ENCODE data around the gene FKTN.

FKTN gene

GRCh38 chr9:105678163-105678562, 120.2 kb downstream of the FKTN start:
- DNase-seq (ENCODE audit: low spot score): no peak

- DNase-seq (ENCODE audit: low spot score): no peak
These were observed 120.8 kb downstream of the FKTN start for GRCh38 chr9:105678781-105679180.

DNA sequence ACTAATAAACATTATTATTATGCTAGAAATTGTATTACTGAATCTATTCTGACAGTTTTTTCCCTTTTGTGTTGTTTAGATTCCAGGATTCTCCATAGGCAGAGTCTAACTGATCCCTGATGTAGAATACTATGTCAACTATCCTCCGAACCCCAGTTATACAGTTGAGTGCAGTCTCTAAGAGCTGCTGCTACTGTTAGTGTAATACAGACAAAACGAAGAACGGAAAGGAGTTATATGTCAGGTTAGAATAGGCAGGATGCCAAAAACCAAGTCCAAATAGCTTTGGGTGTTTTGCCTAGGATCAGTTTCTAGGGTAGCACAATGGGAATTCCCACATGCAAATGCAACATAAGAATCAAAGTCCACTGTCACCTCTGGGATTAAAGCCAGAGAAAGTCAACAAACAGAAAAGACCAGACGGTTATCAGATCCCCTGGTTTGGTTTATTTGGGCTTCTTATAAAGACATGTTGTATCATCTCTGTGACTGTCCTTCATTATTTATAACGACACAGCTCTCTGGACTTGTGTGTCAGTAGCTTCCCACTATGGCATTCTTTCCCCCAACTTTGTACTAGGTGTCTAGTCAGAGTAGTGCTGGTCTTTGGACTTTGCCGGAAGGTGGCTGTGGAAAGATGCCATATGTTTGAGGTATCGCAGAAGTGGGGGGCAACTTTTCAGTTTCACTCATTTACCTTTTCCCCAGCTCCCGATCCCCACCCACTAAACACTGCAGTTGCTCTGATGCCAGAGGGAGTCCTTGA, 121.5 kb downstream of the FKTN start:
- no peak for DNase-seq (ENCODE audit: low spot score)

DNA sequence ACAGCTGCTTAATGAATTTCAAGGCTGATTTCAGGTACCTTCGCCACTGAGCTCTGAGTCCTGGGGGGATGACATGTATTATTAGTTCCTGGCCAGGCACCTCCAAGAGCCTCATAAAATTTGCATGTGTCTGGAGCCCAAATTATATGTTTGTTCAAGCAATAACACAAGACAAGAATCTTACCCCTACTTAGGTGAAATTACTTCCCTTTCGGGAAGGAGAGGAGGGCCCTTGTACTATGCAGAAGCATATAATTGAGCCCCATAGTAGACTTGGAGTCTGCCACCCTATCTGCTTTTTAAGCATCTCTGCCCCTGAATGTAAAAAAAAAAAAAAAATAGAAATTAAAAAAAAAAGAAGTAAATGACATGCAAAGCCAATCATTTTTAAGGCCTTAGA, 123.4 kb downstream of the FKTN start:
- no peak for DNase-seq (ENCODE audit: low spot score)

DNA sequence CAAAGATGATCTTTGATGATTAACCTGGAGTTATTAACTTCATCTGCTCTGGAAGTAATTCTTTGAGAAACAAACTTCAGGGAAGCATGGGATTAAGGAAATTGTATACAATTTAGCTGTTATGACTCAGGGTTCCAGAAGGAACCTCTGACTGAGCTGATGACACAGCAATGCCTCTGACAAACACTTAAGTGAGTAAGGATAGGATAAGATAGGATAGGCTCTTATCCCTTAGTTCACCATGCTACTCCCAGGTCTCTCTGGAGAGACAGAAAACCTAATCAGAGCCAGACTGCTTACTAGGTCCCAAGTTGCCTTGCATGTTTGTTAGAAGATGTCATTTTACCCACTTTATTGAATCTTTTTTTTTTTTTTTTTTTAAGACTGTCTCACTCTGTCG, 123.8 kb downstream of the FKTN start:
- DNase-seq (ENCODE audit: low spot score): no peak

- DNase-seq (ENCODE audit: low spot score): no peak
These were observed 125.9 kb downstream of the FKTN start for GRCh38 chr9:105683688-105684275.

DNA sequence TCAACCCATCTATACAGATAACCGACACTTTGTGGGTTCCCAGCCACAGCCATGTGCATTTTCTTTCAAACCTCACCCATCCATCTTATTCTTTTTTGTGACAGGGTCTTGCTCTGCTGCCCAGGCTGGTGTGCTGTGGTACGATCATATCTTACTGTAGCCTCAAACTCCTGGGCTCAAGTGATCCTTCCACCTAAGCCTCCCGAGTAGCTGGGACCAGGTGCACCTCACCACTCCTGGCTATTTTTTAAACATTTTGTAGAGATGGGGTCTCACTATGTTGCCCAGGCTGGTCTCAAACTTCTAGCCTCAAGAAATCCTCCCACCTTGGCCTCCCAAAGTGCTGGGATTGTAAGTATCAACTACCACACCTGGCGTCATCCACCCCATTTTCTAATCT, 129.0 kb downstream of the FKTN start:
- DNase-seq (ENCODE audit: low spot score): no peak
